OCI-M1 (cell line): Measurements from ENCODE around the gene ADH7.

ENCODE experiments used
- DNase-seq: peaks from one replicate; lab custom pipeline; 2025; lab: John Stamatoyannopoulos, UW

Gene ADH7

DNA sequence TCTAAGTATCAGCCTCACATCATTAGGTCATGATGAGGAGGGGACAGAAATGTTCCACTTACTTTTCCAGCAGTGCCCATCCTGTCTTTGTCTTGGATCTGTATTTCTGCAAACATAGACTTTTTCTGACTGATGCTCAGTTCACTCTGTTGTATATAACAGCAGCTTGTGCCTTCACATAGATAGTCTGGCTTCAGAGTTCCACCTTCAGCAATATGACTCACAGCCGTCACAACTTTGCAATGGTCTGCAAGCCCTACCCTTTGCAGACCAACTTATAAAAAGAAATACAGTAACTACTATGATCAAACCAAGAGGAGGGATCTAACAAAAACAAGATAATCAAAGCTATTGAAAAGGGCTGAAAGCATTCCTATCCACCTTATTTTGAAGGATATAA lies at the start of gene ADH7:
TSS of gene ADH7 (minus strand) at position 189 of the 400 bp plus-strand sequence. CDS start at position 80, 109 bp downstream.
- DNase-seq, result no peak

DNA sequence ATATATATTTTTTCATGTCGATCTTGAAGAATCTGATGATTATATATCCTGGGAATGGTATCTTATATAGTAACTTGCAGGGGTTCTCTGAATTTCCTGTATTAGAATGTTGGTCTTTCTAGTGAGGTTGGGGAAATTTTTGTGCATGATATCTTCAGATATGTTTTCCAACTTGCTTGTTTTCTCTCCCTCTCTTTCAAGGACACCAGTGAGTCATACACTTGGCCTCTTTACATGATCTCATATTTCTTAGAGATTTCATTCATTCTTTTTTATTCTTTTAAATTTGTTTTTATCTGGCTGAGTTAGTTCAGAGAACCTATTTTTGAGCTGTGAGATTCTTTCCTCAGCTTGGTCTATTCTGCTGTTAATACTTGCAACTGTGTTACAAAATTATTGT lies 48.5 kb upstream of the ADH7 start:
- DNase-seq, result no peak

DNA sequence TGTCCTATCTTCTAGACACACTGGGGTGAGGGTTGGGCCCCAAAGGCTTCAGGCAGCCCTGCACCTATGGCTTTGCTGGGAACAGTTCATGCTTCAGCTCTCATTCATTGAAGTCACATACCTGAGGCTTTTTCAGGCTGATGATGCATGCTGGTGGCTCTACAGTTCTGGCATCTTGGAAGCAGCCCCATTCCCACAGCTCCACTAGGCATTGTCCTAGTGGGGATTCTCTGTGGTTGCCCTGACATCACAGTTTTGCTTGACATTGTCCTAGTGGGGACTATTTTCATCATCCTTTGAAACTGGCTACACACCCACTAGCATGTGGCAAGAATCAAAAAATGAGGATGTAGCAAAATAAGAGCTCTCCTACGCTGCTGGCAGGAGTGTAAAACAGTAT lies 38.0 kb upstream of the ADH7 start:
- DNase-seq, result no peak

DNA sequence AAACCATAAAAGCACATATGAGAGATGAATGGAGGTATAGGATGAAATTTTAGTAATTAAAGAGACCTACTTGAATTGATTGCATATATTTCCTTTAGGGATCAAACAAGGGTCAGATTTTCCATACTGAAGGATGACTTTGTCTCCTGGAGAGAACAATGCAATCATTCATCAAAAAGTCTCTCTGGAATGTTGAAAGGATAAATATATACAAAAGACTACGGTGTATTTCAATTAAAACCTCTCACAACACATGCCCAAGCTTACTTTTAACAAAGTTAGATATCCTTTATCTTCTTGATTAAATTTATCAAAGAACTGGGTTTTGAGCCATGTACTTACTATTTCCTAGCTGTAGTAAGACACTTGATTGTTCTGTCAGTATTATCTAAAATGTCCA lies 36.8 kb upstream of the ADH7 start:
- no peak for DNase-seq

DNA sequence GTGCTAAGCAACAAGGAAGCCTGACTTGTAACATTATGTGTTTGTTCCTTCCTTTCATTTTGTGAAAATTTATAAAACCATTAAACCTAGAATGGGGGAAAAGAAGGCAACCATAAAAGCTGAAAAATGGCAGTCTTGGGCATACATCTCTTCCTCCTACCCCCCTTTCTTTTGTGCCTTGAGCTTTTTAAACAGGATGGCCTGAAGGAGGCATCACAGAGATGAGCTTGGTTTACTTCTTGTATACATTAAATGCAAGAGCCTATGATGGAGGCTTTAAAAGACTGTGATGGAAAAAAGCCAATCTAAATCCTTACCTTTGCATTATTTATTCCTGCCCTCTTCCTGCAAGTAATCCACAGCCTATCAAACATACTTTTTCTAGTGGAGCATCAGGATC lies 36.2 kb upstream of the ADH7 start:
- no peak for DNase-seq

DNA sequence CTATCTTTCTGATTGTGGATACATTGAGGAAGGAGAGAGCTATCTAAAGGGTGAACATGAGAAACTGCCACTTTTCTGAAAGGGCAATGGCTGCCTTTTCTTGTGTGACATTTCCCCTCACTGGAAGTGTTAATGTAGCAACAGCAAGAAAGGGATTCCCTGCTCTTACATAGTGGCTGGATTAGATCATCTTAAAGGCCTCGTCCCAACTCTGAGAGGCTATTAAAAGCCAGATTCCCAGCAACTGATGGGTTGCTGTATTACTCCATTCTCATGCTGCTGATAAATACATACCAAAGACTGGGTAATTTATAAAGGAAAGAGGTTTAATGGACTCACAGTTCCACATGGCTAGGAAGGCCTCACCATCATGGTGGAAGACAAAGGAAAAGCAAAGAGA lies 33.7 kb upstream of the ADH7 start:
- DNase-seq, result no peak

DNA sequence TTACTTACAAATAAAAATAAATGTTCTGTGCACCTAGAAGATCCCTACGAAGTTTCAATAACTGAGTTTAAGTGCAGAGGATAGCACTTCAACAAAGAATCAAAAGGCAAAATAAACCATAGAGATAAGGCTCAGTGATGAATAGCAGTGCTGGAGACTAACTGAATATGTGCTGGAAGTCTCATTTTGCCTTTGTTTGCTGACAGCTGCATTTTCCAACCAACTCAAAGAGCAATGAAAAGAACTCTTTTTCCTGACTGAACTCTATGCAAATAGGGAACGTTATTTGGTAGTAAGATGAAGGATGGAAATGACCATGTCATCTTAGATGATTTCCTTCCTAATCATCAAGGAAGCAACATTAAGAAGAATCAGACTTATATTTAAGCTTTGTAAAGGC lies 32.7 kb upstream of the ADH7 start:
- DNase-seq, result no peak

DNA sequence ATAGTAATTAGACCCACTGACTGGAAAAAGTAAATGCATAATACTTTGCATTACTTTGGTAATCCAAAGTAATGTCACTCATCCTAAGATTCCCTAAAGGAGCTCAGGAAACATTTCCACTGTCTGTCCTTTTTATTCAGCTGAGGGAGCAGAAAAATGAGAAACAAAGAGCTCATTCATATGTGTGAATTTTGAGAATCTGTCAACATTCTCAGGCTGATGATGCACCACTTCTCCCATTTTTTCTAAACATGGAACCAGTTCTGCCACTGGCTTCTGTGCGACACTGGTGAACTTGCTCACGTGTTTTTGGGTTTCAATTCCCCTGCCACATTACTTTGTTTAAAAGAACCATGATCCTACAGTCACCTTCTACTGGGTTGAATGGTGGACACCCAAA lies 28.4 kb upstream of the ADH7 start:
- no peak for DNase-seq

DNA sequence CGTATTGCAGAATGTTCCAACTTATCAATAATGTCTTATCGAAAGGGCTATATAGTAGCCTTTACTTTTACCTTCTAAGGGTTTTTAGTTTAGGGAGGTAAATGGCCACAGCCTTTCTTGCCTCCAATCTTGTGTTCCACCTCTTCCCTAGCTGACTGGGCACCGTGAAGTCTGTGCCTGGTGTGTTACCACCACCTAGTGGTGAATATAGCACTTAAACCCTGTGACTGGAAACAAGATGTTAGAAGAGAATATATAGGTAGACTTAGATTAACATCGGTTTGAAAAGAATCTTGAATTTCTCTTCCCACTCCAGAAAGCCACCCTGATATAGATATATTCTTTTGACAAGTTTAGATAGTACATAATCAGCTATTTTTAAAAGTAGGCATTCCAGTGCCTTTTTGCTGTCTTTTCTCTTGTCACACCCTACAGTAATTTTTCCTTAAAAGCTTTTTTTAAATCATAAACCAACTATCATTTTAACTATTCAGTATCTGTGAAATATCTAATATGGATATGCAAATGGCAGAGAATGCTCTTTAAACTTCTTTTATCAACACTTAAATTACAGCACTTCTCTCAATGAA lies 27.8 kb upstream of the ADH7 start:
- DNase-seq, result peak; percentile 79

DNA sequence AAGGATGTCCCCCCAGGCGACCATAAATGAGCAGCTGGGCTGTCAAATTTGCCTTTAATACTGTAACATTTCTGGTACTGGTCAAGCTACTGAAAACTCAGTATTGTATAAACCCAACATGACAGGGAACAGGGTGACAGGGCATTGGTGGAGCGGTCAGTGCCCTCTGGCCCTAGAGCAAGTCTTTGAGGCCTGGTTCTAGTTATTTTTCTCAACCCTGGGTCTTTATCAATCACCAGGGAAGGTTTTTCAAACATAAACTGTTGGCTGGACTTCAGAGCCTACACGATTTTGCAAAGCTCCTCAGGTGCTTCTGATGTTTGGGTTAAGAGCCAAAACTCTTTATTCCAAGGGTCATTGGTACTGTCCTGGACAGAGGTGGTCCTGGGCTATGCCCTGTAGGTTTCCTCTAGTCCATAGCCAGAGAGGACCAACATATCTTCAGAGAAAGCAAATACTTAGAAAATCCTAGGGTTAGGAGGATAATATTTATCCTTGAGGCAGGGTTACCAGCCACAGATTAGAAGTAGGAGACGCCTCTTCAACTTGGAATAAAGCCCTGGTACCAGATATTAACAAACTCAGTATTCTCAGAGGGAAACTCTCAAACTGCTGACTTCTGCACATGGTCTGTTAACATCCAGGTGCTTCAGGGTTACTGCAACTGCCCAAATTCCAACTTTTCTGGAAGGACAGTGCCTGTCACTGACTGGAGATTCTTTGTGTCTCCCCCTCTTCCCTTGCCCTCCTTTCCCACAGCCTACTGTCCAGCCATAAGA lies 26.7 kb upstream of the ADH7 start:
- no peak for DNase-seq

DNA sequence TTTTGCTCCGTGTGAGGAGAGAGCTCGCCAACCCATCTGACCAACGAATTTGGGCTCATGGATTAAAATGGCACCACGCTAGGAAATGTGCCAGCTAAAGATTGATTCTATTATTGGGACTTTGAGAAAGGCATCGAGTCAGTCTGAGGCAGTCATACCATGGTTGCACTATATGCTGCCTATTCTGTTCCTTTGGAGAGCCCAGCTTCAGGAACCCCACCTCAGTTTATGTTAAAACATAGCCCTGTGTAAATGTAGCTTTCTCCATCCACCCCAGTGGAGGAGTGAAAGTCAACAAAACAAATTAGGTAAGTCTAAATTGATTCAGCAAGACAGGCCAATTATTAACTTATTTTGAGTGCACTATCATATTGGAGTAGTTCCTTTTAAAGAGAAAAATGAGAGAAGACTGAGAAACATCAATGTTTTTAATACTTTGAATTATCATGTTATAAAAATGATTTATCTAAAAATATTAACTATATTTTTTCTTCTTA lies 24.5 kb upstream of the ADH7 start:
- DNase-seq, result no peak

DNA sequence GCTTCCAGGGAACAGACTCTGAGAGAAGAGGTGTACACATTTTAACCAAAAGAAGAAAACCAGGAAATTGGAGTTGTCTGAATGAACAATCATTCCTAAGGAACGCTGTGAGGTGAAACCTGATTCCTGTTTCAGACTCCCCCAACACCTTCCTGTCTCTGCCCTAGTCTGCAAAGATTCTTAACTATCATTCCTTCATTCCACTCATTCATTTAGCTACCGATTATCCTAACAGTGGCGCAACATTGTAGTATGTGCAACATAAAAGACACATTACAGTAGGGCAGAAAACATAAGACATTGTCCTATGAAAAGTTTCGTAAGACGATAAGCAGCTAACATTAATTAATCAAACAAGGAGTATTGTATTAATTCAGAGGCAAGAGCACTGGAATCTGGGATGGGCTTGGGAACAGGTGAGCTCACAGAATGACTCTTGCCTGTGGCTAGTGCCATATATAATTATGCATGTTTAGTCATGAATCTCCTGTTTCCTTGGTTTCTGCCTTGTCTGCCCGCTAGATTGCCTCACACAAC lies 23.8 kb upstream of the ADH7 start:
- no peak for DNase-seq

DNA sequence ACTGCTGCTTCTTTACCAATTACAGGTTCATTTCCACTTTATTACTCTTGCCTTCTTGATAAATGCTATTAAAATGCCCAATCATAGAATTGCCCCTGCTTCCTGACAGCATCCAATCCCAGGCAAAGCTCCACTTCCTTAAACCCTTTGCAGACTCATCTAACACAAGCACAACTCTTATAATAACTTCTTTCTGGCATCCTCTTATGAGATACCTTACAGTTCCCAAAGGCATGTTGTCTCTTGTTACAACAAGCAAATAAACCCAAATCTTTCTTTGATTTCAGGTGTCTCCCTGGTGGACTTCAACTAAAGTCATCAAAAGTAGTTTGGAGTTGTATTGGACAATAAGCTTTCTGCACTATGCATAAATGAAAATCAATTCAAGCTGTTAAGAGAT lies 22.5 kb upstream of the ADH7 start:
- DNase-seq, result no peak

DNA sequence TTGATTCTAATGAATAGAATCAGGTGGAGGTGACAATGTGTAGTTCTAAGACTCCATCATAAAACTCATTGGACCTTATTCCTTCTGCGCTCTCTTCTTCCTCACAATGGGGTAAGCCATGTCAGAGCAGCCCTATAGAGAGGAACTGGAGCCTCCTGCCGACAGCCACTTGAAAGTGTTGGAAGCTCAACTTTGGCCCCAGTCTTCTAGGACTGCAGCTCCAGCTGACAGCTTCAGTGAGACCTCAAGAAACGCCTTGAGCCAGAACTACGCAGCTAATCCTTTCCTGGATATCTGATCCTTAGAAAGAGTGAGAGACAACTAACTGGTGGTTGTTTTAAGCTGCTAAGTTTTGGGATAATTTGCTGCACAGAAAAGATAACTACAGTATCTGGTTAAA lies 22.1 kb upstream of the ADH7 start:
- DNase-seq, result peak; percentile 18

DNA sequence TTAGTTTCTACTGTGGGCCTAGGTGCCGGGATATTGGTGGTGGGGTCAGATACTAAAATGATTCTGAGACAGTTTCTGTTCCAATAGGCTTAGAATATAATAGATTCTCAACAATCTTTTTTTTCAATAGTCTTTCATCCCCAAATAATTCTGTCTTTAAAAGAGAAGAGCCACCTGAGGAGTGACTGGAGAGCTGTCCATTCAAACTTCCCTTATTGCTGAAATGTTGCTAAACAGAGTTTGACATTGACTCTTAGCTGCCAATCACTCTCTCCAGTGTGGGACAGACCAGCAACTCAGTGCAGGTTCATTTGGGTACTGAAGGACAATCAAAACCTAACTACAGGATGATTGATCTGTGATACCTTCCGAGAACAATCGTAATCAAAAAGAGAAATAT lies 12.4 kb upstream of the ADH7 start:
- DNase-seq, result no peak

DNA sequence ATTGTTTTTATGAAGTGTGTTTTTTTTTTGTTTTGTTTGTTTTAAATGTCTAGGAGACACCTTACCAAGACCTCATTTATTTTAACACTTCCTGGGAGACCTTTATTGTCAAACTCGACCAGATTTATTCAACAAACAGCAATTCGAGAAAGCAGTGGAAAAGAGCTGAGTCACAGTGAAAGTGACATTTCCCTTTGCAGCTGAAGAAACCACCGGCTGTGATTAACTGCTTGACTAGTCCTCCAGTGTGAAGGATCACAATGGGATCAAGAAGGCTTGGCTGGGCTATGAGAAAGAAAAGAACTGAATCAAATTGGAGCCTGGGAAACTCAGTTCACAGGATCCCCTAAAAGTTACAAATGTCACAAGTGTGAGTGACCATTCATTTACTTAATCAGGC lies 11.9 kb upstream of the ADH7 start:
- peak; percentile 52 for DNase-seq

DNA sequence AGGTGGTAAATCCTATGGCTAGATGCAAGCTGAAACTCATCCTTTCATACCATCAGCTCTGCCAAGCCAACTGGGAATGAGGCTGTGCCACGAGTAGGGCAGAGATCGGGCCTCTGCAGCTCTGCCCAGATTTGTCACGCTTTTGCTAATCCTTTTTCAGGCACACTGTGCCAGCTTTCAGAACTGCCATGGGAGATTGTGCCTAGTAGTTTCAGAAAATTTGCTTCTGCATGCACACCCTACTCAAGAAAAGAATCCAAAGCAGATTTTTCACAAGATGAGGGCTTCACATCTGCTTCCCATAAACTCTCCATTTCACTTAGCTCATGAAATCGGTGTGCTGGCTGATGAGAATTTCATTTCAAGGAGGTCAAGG lies 3.3 kb upstream of the ADH7 start:
- DNase-seq, result no peak

DNA sequence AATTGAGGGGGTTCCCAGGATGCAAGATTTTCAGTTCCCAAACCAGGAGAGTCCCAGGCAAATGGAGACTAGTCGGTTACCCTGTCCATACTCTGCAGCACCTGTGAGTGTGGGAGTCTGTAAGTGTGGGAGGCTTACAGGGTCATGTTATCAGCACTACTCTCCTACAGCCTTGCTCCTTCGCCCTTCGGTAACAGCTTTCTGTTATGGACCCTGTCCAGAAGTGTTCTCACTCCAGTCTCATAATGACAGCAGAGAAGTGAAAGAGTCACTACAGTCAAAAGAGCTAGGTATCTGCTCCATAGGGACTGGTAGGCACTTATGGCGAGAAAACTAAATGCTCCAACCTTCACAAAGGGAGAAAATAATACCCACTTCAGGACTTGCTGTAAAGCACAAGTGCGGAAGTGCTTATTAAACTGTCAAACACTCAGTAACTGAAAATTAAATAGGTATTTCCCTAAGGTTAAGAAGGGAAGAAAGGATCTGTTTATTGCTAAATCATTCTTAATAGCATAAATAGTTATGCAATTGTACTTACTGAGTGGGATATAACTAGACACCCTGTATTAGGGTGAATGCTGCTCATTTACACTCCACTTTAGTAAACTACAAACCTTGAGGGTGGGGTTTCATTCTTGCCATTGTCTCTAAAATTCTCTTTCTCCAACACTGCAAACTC lies 2.7 kb upstream of the ADH7 start:
- DNase-seq, result no peak

DNA sequence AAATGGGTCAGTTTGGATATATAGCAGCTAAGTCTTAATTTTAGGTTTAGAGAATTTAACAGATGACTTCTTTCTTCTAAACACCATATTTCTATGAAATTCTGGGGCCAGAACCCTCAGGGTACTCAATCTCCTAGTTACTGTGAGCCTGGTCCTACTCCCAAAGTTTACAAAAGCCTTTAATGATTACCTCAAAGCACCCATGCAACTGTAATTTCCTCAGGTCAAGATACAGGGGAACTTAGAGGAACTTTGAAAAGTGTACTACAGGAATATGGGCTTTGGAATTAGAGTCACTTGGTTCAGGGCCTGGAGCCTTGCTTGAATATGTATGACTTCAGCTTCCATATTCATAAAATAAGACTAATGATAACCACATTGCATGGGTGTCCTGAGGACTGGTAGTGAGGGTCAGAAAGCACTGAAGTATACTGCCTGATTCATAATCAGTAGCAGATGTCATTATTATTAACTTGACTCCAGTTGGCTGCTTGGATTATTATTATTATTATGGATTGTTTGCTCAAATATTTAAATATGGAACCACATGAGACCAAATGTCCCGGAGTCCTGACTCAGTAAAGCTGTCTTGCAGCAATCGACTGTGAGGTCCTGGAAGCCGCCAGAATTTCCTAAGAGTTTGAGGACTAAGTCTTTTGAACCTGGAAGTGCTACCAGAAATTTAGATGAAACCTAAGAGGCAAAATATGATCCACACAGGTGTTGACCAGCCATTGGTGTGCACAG lies 2.0 kb upstream of the ADH7 start:
- DNase-seq, result no peak

DNA sequence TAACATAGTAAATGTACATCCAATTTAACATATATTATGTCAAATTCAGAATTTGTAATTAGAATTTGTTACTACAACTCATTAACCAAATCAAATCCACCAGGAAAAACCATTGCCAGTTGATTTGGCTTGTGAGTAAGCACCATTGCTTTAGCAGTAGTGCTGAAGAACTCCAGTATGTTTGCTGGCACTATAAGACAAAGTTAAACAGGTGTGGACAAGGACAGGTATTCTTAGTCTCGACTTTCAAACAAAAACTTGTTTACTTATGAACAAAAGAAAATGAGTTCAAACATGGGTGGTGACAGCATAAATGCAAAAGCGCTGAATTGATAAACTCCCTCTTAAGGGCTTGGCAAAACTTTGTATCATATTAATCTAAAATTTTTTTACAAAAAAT lies 1.3 kb upstream of the ADH7 start:
- DNase-seq, result no peak

DNA sequence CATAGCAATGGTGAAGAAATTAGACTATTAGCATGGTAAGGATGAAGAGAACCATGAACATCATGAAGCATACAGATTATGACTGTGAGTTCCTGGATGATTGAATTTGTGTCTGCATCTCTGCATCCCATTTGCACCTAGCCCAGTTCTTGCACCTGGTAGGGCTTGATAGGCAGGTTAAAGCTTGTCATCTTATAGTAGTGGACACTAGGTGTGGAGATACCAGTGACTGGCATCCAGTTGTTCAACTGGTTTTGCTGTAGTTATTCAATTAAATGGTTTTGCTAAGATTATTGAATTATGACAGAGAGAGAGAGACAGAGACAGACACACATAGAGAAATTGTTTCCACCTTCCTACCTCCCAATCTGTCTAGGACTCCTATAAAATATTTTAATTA lies 5.0 kb downstream of the ADH7 start:
- no peak for DNase-seq

DNA sequence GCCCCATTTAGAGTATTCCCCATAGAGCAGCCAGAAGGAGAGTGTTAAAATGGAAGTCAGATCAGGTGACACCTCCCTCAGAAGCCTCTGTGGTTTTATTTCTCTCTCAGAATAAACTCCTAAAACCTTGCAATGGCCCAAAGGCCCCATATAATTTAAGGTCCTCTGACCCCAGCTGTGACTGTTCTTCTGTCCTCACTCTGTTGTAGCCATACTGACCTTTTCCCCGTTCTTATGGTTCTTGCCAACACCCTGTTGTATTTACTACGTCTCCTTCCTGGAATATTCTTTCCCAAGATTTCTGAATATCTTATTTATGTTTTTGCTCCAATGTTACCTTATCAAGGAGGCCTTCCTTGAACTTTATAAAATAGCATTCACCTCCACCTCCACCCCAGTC lies 18.0 kb downstream of the ADH7 start:
- no peak for DNase-seq
